Muscle of back (tissue), 13 donors: ENCODE measurements around the gene LAMTOR2. TPM values are rescaled to one million over a fixed set of nuclear protein-coding genes. Genes with fewer than 3 reads are reported as not detected.
A peak's percentile ranks its signal among the peaks of the same experiment; 100 is the strongest.
"Not testable (repeated sequence)": the region's sequence is repeated elsewhere in the genome, so short reads cannot be mapped to it uniquely, and the experiment has no call there.

Source experiments
- DNase-seq, 3 donors: peaks; one replicate each; pipeline versions ENCODE4 v3.0.0 to v3.0.0-alpha.2; 2013
- long read RNA-seq, 9 donors: transcript quantifications; one replicate each; lab custom pipeline, GENCODE V29; 2026
- polyA plus RNA-seq, 10 donors: library from polyadenylated mRNA; unstranded; fragments of 120-200 nt; gene quantifications; one replicate each; pipeline ENCODE4 v1.2.1, GENCODE V29; 2013; ENCODE audit not compliant: insufficient read length in 10 of 10

LAMTOR2 gene
- polyA plus RNA-seq = 10 to 100 TPM; 32.4 to 46.7 (median 36.3) TPM
- long read RNA-seq, donor 1, transcript LAMTOR2-205 (3 exons, 623 nt) = minor isoform, 5 of 33 reads
- long read RNA-seq, donor 1, transcript LAMTOR2-203 (4 exons, 655 nt) = major isoform, 28 of 33 reads
- long read RNA-seq, donor 1, partial matches to known transcripts = 0 of 33 reads
- long read RNA-seq, donor 1, other reads (novel, unspliced or antisense) = 0 of 33 reads
- long read RNA-seq, donor 2, transcript LAMTOR2-203 (4 exons, 655 nt) = major isoform, 21 of 24 reads
- long read RNA-seq, donor 2, partial matches to known transcripts = 0 of 24 reads
- long read RNA-seq, donor 2, other reads (novel, unspliced or antisense) = 0 of 24 reads
- long read RNA-seq, donor 3 = 0 reads
- long read RNA-seq, donor 4, transcript LAMTOR2-203 (4 exons, 655 nt) = major isoform, 27 of 40 reads
- long read RNA-seq, donor 4, partial matches to known transcripts = 13 of 40 reads
- long read RNA-seq, donor 4, other reads (novel, unspliced or antisense) = 0 of 40 reads
- long read RNA-seq, donor 5, transcript LAMTOR2-203 (4 exons, 655 nt) = major isoform, 48 of 69 reads
- long read RNA-seq, donor 5, partial matches to known transcripts = 13 of 69 reads
- long read RNA-seq, donor 5, other reads (novel, unspliced or antisense) = 0 of 69 reads
- long read RNA-seq, donor 6, transcript LAMTOR2-203 (4 exons, 655 nt) = major isoform, 40 of 46 reads
- long read RNA-seq, donor 6, partial matches to known transcripts = 0 of 46 reads
- long read RNA-seq, donor 6, other reads (novel, unspliced or antisense) = 0 of 46 reads
- long read RNA-seq, donor 7, transcript LAMTOR2-203 (4 exons, 655 nt) = major isoform, 18 of 34 reads
- long read RNA-seq, donor 7, transcript LAMTOR2-205 (3 exons, 623 nt) = minor isoform, 5 of 34 reads
- long read RNA-seq, donor 7, partial matches to known transcripts = 8 of 34 reads
- long read RNA-seq, donor 7, other reads (novel, unspliced or antisense) = 0 of 34 reads
- long read RNA-seq, donor 8, transcript LAMTOR2-203 (4 exons, 655 nt) = major isoform, 32 of 42 reads
- long read RNA-seq, donor 8, transcript LAMTOR2-205 (3 exons, 623 nt) = minor isoform, 10 of 42 reads
- long read RNA-seq, donor 8, partial matches to known transcripts = 0 of 42 reads
- long read RNA-seq, donor 8, other reads (novel, unspliced or antisense) = 0 of 42 reads
- long read RNA-seq, donor 9, partial matches to known transcripts = 0 of 5 reads
- long read RNA-seq, donor 9, other reads (novel, unspliced or antisense) = 0 of 5 reads

- DNase-seq = peak; percentile 99
Measured at GRCh38 chr1:156054500-156055280, at the start of gene LAMTOR2. LAMTOR2 (plus strand) TSS chr1:156054782; CDS start chr1:156054890, 108 bp downstream.

- DNase-seq = peak in 1 of 3 donors; percentile 18
Measured at GRCh38 chr1:156004843-156005584, 49.6 kb upstream of the LAMTOR2 start.

GRCh38 chr1:156006666-156007376 is 47.8 kb upstream of the LAMTOR2 start:
- no peak for DNase-seq

GRCh38 chr1:156009404-156009803 is 45.2 kb upstream of the LAMTOR2 start:
- no peak for DNase-seq

- no peak for DNase-seq
Measured at GRCh38 chr1:156012051-156012817, 42.3 kb upstream of the LAMTOR2 start.

- DNase-seq = no peak
Measured at GRCh38 chr1:156014829-156015228, 39.8 kb upstream of the LAMTOR2 start.

GRCh38 chr1:156019946-156020292 is 34.7 kb upstream of the LAMTOR2 start:
- DNase-seq = no peak

- DNase-seq = peak; percentile 92 to 96 (median 93)
Measured at GRCh38 chr1:156020293-156021092, 34.1 kb upstream of the LAMTOR2 start, which contains the start of gene SSR2. SSR2 (minus strand) TSS chr1:156020951; CDS start chr1:156020167, 784 bp downstream.

- no peak for DNase-seq
Measured at GRCh38 chr1:156021093-156021428, 33.5 kb upstream of the LAMTOR2 start.

- DNase-seq = no peak
Measured at GRCh38 chr1:156021954-156022353, 32.6 kb upstream of the LAMTOR2 start.

GRCh38 chr1:156024801-156025200 is 29.8 kb upstream of the LAMTOR2 start:
- no peak for DNase-seq

- DNase-seq = peak in 1 of 3 donors; percentile 42
Measured at GRCh38 chr1:156025876-156026275, 28.7 kb upstream of the LAMTOR2 start.

- DNase-seq = no peak
Measured at GRCh38 chr1:156026588-156026987, 28.0 kb upstream of the LAMTOR2 start.

- DNase-seq = no peak
Measured at GRCh38 chr1:156033011-156033410, 21.6 kb upstream of the LAMTOR2 start.

- not testable (repeated sequence) for DNase-seq
Measured at GRCh38 chr1:156034991-156035390, 19.6 kb upstream of the LAMTOR2 start.

- no peak for DNase-seq
Measured at GRCh38 chr1:156042828-156043227, 11.8 kb upstream of the LAMTOR2 start.

GRCh38 chr1:156045076-156045475 is 9.5 kb upstream of the LAMTOR2 start:
- DNase-seq = no peak
